Stimulated activated CD4-positive, alpha-beta T cell treated with anti-CD3 and anti-CD28 coated beads, Interleukin-15, amount 100 ng/mL, for 24 hours (primary cell): ENCODE measurements around the gene AFF2.

Source experiments
- DNase-seq: peaks from one replicate; pipeline ENCODE4 v3.0.0-alpha.2; 2020

The AFF2 gene

DNA sequence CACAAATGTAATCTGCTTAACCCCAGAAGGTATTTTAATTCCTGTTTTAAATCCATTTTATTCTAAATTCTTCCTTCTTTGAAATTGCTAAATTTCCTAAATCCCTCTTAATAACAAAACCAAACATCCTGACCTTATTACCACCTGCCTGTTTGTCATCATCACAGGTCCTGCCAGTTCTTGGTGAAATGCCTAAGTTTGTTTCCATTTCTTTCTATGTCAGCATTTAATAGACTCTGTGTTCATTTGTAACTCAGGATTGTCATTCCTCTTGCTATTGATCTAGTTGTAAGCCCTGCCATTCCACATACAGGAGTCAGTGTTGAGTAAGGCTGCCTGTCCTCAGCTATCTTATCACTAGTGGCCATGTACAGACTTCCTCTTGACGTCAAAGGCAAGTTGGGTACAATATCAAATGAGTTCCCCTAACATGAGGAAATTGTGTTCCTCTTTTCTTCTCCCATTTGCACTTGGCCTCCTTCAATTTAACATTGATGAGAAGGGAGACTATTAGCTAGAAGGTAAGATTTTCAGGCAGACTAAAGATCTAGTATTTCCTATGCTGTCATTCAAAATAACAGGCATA lies 440.1 kb downstream of the AFF2 start:
- DNase-seq = no peak

DNA sequence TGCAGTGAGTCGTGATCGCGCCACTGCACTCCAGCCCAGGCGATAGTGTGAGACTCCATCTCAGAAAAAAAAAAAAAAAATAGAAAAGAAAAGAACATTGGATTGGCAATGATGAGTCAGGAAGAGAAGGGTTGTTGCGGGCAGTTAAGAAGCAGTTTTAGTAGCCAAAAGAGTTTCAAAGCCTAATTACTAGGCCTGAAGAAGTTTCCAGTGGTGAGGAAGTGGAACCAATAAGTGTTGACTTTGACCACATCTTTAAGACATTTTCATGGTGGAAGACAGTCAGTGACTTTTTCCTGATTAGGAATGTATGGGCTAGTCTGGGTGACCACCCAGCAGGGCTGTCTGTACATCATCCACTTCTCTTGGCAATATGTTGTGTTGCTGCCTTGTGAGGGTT lies 442.3 kb downstream of the AFF2 start:
- no peak for DNase-seq

DNA sequence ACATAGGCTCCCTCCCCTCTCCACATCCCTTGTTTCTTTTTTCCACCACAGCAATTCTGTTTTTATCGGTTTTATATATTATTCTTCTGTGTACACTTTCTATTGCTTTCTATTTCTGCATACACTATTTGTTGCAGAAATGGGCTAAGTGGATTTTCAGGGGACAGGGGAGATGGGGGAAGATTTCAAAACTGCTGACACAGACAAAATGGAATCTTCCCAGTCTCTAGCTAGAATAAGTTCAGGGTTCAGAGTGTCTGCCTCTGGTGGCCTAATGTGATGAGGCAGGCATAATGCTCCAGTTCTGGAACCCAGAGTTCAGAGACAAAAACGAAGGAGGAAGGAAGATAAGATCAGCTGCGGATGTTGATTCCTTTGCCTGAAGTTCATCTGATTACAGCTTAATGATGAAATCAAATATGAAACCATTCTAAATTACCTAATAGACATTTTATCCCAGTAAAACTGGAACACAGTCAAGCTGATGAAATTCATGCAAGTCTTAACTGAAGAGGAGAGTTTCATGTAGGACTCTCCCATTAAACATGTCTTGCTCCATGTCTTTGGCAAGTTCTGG lies 447.1 kb downstream of the AFF2 start:
- DNase-seq = no peak

DNA sequence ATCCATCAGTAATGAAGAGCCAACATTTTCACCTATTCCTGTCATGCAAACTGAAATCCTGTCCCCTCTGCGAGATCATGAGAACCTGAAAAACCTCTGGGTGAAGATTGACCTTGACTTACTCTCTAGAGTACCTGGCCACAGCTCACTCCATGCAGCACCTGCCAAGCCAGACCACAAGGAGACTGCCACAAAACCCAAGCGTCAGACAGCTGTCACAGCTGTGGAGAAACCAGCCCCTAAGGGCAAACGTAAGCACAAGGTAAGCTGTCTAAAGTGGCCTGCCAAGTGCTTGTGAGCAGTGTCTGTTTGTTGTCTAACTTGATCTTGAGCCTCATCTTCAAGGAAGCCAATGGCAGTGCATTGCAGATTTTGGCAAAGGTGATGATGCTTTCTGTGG lies 455.9 kb downstream of the AFF2 start:
- no peak for DNase-seq

DNA sequence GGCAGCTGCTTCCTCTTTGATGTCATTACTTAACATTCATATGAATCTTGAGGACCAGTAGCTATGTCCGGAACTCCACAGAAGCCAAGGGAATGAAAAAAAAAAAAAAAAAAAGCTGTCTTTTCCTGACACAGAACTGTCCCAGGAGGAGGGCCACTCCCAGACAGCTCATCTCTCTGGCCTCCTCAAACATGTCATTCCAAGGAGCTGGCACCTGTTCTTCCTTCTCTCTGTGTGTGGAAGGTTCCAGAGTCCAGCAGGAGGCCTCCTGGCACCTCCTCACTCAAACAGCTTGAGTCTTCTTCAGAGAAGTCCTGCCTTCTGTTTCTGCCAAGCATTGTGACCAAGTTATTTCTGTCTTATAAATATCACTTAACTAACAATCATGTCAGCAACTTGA lies 458.5 kb downstream of the AFF2 start:
- DNase-seq = no peak

DNA sequence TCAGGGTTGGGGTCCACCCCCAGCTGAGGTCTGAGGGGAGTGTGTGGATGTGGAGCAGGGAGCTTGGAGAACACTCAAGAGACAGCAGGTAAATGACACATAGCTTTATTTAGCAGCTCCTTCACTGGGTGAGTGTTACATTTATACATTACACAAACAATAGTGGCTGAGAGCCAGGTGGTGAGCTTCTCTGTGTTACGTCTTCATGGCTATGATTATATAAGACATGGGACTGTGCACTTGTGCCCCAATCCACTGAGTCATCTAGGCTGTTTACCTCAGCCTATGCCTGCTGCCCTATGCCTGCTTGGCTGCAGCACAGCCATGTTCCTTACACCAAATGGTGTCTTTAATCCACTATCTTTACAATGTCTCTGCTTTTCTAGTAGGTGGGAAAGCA lies 459.6 kb downstream of the AFF2 start:
- DNase-seq = no peak

DNA sequence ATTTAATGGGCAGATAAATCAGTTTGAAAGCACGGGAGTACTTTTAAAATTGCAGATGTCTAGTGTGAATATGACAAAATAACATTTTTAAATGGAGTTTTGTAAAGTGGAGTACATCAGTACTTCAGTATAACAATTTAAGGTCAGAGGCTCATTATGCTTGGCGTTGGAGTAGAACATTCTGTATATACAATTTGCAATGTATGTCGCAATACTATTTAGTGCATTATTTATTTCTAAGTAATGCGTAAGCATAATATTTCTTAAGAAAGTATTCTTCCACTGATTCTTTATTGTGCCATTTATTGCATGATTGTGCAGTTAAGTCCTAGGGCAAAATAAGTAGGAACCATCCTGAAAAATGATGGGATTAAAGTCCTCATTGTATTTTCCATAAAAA lies 461.6 kb downstream of the AFF2 start:
- DNase-seq = no peak

DNA sequence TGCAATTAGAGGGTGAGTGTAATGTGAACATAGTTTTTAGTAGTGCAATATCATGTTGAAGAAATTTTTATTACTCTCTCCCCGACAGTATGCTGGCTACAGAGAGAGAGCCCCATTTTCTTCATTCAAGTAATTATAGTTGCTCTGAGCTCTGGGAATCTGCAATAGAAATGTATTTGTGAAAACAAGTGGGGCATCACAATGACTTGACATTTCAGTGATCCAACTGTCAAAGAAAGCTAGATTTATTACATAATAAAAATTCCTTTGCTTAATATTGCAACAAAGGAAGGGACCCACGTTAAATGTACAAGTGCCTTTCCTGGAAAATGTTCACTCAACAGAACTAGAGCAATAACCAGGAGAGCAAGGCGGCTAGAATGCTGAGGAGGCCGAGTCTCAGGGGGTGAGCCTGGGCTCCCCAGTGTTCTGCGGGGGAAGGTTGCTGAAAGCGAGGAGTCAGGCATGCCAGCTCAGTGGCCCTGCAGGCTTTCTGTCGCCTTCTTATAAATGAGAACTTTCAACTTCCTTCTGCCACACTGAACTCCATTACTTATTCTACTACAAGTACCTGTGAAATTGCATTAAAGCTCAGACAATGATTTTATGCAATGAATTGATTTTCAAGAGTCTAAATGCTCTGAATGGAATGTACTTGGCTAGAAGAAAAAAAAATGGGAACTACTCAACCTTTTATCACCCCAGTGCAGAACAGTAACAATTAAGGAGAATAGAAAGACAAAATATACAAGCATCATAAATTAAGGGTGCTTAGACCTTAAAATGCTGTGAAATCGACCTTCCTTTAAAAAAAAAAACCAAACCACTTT lies 476.4 kb downstream of the AFF2 start:
- DNase-seq = no peak

DNA sequence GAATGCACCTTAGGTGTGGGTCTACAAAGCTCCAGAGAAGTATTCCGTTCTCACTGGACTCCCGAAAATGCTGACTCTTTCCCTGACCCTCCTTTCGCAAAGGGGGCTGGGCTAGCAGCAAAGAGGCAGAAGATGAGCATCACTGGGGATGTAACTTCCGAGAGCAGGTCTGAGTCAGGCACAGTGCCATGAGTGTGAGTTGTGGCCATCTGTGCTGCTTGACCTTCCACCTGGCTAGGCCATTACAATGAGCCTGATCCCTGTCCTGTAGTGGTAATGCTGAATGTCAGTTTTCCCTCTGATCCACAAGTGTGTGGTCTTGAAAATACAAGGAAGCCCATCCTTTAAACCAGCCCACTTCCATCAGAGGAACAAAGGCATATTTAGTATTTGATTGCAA lies 479.4 kb downstream of the AFF2 start:
- DNase-seq = no peak

DNA sequence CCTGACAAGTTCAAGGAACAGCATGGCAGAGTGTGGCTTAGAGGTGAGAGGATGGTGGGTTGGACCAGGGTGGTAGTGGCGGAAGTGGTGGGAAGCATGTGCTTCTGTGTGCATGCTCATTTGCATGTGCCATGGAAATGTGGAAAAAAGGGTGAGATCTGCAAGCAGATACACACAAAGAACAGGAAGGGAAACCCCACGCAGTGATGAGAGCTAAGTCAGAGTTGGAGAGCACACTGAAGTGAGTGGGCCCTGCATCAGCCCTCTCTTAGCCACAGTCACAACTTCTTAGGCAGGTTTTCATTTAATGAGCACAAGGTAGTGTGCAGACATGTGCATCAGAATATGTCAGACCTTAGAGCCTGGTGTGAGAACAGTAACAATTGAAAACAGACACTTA lies 483.8 kb downstream of the AFF2 start:
- peak; percentile 20 for DNase-seq

DNA sequence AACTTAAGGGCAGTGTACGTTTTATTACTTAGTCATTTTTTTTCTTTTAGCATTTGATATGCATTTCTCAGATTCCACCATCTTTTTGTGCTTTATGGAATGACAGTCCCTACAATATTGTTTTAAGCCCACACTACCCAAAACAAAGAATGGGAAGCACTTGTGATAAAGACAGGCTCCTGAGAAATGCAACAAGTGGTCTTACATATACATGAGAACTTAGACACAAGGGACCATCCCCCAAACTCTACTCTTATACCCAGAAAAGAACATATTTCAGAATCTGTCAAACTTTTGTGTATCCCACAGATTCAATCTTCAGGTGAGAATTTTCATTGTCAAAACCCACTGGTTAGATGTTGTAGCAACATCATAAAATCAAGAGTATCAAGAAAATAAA lies 491.1 kb downstream of the AFF2 start:
- DNase-seq = no peak

DNA sequence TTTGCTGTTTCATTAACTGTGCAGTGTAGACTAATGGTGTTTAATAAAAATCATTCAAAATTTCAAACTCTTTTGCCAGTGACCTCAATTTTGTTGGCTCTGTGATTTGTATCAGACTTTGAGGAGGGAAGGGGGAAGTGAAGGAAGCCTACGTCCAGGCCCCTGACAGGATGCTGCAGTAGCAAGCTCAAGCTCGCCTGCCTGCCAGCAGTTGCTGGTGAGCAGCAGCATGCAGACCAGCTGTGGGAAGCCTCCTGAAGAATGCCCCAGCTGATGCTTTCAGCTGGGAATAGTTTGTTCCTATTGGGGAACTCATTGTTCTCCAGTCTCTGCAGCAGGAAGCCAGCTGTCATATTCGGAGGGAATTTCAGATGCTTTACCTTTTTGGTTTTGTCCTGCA lies 495.2 kb downstream of the AFF2 start:
- no peak for DNase-seq

DNA sequence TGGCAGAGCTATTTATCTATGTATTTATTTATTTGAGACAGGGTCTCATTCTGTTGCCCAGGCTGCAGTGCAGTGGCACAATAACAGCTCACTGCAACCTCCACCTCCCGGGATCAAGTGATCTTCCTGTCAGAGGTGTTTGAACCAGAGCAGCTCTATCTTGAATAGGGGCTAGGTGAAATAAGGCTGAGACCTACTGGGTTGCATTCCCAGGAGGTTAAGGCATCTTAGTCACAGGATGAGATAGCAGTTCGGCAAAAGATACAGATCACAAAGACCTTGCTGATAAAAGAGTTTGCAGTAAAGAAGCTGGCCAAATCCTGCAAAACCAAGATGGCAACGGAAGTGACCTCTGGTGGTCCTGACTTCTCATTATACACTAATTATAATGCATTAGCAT lies 501.9 kb downstream of the AFF2 start:
- DNase-seq = no peak

DNA sequence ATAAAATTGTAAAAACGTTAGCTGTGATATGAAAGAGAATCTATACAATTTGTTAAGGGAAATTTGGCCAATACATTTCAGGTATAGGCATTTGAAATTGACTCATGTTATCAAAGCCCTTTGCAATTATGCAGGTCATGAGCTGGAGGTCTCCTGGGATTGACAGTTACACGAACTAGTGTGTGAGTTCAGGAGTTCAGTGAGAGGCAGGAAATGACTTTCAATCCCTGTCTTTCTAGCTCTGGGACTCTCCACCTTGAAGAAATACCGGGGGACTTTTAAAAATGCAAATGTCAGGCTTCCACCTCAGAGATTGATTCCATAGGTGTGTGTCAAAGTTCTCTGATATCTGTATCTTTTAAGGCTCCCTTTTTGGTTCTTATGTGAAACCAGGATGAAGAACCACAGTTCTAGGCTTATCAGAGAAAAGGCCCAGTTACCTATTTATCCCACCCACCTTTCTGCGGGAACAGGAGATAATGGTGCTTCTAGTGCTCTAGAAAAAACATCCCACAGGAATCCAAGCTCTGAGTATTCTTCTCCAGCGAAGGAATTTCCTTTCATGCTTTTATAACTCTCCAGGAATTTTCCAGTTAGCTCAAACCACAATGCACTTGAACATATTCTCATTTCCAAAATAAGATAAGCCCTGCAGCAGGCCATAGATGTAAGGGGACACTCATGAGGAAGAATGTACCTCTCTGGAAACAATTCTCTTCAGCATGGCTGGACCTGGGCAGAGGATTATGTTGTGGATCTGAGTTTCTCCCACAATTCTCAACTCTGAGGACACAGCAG lies 503.6 kb downstream of the AFF2 start:
- DNase-seq = no peak

DNA sequence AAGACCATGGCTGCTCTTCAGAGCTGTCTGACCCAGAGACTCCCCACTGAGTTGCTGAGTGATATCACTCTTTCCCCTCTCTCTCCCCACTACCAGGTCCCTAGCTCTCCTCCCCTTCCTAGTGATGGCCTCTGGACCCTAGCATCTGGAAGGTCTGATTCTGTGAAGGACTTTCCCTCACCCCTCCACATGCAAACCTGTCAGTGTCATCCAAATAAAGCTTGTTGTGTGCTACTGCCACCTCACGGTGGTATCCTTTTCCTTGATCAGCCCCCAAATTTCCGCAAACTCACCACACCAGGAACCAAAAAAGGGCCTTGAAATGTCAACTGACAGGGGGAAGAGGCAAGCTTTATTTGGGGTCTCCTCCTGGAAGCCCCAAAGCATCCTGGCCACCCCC lies 504.5 kb downstream of the AFF2 start:
- DNase-seq = no peak

DNA sequence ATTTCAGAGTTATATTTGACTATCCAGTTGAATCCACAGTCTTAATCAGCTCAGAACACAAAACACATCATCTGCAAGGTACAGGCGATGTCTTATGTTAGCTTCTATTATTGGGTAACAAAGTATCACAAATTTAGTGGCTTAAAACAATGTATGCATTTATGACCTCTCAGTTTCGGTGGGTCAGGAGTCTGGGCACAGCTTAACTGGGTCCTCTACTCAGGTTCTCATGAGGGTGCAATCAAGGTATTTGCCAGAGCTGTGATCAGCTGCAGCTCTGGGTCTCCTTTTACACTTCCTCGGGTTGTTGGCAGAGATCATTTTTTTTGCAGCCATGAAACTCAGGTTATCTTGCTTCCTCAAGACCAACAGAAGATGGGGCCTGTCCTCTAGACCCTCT lies 505.8 kb downstream of the AFF2 start:
- no peak for DNase-seq

DNA sequence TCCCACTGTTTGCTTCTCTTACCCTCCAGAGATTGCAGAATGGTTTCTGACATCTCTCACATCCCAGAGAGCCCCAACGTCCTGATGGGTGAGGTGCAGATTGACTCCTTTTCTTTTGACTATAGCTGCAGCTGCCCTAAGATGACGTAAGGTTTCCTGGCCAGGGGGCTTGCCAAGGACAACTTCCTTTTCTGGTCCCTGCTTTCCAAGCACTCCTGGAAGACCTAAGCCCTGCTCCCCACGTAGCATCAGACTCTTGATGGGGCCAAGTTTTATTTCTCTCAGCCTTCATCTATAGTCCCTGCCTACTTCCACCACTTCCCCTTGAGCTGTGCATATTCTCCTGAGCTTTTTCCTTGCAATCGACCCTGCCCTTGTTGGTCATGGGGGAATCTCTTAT lies 507.0 kb downstream of the AFF2 start:
- no peak for DNase-seq

DNA sequence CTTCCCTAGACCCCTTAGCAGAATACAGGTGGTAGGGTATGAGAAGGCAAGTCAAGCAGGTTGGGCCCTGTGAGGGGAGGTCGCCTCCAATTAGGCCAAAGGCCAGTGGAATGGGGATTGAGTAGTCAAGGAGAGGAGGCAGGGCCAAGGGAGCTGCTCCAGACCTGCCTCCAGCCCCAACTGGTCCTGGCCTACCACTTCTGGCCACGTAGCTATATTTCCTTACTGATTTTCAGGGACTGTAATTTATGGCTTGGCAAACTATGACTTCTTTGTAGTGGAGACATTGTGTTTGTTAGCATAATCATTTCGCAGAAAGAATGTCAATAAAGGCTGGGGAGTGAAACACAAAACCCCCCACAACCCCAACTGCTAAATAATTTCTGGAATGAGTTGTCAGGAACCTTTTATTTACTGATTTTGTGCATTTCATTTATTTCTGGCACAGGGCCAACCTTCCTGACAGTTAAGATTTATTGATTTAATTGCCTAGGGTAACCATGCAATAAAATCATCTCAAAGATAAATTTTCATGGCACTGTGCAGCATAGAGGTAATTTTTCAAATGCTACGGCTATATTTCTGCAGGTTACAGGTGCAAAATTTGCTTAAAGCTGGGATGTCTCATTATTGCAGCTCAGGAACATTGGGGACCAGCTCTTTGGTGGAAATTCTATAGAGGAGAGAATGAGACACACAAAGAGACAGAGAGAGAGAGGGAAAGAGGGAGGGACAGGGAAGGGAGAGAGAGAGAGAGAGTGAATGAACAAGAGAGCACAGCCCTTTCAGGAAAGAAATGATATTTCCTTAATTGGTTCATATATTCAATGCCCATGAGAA lies 509.8 kb downstream of the AFF2 start:
- no peak for DNase-seq

DNA sequence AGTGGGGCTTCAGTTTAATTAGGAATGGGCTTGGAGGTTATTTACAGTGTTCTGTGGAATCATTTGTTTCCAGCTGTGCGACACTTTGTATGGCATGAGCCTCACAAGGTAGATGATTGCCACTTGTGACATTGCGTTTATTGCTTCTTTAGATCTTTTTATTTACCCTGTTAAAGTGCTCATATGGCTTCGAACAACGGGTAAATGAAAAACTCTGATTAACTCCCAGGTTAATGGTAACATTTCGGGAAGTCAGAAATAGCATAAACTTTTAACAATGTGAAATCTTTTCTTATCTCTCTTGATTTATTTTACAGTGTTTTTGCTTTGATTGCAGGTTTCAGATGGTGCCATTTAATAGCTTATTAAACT lies 510.4 kb downstream of the AFF2 start:
- DNase-seq = no peak

DNA sequence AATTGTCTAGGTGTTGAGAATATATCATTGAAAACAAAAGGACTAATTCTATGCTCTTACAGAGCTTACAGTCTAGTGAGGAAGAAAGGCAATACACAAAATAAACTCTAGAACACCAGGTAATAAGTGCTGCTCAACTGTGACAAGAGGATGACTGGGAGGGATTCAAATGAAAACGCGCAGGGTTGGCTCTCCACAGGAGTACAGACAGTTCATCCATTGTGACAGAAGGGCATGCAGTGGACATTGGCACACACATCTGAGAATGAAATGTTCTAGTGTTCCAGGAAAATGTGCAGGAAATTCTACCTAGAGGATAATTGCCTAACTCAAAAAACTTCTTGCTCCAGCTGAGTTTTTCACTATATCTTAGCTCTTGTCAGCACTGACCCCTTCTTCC lies 512.7 kb downstream of the AFF2 start:
- DNase-seq = no peak

DNA sequence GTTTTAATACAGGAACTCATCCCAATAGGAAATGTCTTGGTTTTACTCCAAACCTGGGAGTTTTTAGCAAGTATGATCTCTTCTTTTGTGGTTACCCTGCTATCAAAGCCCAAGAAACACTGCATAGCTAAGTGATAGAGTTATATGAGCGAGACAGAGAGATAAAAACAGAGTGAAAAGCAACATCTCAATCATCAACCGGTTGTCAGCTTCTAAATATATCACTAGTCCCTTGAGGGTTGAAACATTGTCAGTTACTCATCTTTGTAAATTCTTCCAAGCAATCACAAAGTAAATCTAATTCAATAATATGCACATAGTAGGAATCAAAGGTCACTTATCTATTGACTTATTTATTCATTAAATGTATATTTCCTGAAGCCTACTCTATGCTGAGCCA lies 520.7 kb downstream of the AFF2 start:
- DNase-seq = no peak

DNA sequence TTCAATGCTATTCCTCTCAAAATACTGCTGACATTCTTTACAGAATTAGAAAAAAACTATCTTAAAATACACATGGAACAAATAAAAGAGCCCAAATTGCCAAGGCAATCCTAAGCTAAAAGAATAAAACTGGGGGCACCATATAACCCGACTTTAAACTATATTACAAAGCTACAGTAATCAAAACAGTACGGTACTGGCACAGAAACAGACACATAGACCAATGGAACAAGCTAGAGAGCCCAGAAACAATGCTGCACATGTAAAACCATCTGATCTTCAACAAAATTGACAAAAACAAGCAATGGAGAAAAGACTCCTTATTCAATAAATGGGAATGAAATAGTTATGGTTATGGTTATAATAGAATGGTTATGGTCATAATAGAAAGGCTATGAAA lies 522.1 kb downstream of the AFF2 start:
- DNase-seq = no peak

DNA sequence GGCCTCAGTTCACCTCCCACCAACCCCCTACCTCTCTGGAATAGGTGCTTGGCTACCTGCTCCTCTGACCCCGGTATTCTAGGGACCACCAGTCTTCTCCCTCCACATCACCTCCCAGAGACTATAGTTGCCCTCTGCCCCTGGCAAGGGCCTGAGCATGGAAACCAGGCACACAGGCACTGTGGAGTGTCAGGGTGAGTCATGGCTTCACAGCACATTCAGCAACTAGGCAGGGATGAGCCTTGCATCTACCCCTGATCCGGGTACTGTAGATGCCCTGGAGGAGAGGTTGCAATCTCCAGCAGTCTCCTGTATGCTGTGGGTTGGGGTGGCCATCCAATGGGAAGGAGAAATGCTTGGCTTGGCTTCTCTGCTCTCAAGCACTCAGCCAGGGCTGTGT lies 532.0 kb downstream of the AFF2 start:
- DNase-seq = no peak
